HL-60 (cell line): ENCODE results near the gene CD247.

ENCODE experiments used
- DNase-seq, 2 experiments: peaks; one replicate each; pipeline ENCODE4 v3.0.0-alpha.2; 2010 to 2020; ENCODE audit warnings: low read depth in 1 of 2, low spot score in 1 of 2
- H3K27ac ChIP-seq: fragments of 250-450 bp; sonication (Bioruptor Pico); replicated peaks from 2 replicates; pipeline ENCODE4 v1.5.1; 2020; ENCODE audit warnings: mild to moderate bottlenecking, moderate library complexity
- H3K27me3 ChIP-seq: fragments of 250-450 bp; sonication (Bioruptor Pico); 2 replicates; pipeline ENCODE4 v1.5.1; 2021; ENCODE audit warnings: mild to moderate bottlenecking, moderate library complexity; ENCODE audit not compliant: insufficient read depth, poor library complexity, severe bottlenecking
- H3K4me3 ChIP-seq: replicated peaks from 2 replicates; pipeline ENCODE4 v1.5.1; 2011; ENCODE audit warnings: mild to moderate bottlenecking, control low read depth, low read length; ENCODE audit not compliant: insufficient read depth
- CTCF ChIP-seq: IDR thresholded peaks from one replicate; pipeline ENCODE4 v1.5.1; 2011; ENCODE audit warnings: low read length, control low read depth, inconsistent platforms; ENCODE audit not compliant: insufficient read depth
- GABPA ChIP-seq: IDR thresholded peaks from 2 replicates; pipeline ENCODE4 v1.6.1; 2012; ENCODE audit warnings: low read depth
- POLR2AphosphoS5 ChIP-seq: IDR thresholded peaks from 2 replicates; pipeline ENCODE4 v1.6.1; 2012; ENCODE audit warnings: low read depth
- REST ChIP-seq: IDR thresholded peaks from 2 replicates; pipeline ENCODE4 v1.6.1; 2012; ENCODE audit warnings: low read depth; ENCODE audit not compliant: insufficient replicate concordance
- SPI1 ChIP-seq: IDR thresholded peaks from 2 replicates; pipeline ENCODE4 v1.6.1; 2012; ENCODE audit warnings: low read depth, mild to moderate bottlenecking, borderline replicate concordance

The CD247 gene

GRCh38 chr1:167438171-167439138 is 79.9 kb downstream of the CD247 start:
- no peak overlapping the region for H3K27ac ChIP-seq
- DNase-seq, result no peak

GRCh38 chr1:167435484-167435883 is 82.8 kb downstream of the CD247 start:
- Histone ChIP-seq H3K27me3 (no peaks in the 10 kb centered on the region), H3K27ac (no peak overlapping the region), H3K4me3 (no peak overlapping the region)
- DNase-seq, result no peak
- TF ChIP-seq SPI1 (no peak), CTCF (no peak), POLR2AphosphoS5 (no peak), GABPA (no peak), REST (no peak)

More at GRCh38 chr1:167438171-167439138, 79.9 kb downstream of the CD247 start:
- no peaks in the 10 kb centered on the region for H3K27me3 ChIP-seq
- TF ChIP-seq SPI1 (peak; percentile 52; the same call in 1 of the 2 replicates), CTCF (no peak)
- no peak overlapping the region for H3K4me3 ChIP-seq

- DNase-seq, result no peak
- H3K27ac ChIP-seq, result no peak overlapping the region
- no peaks in the 10 kb centered on the region for H3K27me3 ChIP-seq
- no peak for TF ChIP-seq GABPA
- TF ChIP-seq CTCF, result no peak
- no peak for TF ChIP-seq SPI1
- no peak overlapping the region for H3K4me3 ChIP-seq
These were observed 84.0 kb downstream of the CD247 start for GRCh38 chr1:167434306-167434705.

GRCh38 chr1:167433884-167434283 is 84.4 kb downstream of the CD247 start:
- no peak for DNase-seq
- no peak overlapping the region for H3K4me3 ChIP-seq
- no peak overlapping the region for H3K27ac ChIP-seq
- H3K27me3 ChIP-seq, result no peaks in the 10 kb centered on the region
- TF ChIP-seq POLR2AphosphoS5, result no peak
- no peak for TF ChIP-seq SPI1
- TF ChIP-seq REST, result no peak
- TF ChIP-seq CTCF, result no peak
- TF ChIP-seq GABPA, result no peak
